VCaP (cell line): ENCODE measurements around the gene C3orf52.

Experiments used
- H3K27ac ChIP-seq: fragments of 450-650 bp; 2 replicates; pipeline ENCODE4 v1.5.1; 2017
- TF ChIP-seq, protein P1 (sequence below): fragments of 450-650 bp; conservative IDR thresholded peaks from 2 replicates; pipeline ENCODE4 v1.5.1; 2017; ENCODE audit warnings: mild to moderate bottlenecking, moderate library complexity

C3orf52 gene

DNA sequence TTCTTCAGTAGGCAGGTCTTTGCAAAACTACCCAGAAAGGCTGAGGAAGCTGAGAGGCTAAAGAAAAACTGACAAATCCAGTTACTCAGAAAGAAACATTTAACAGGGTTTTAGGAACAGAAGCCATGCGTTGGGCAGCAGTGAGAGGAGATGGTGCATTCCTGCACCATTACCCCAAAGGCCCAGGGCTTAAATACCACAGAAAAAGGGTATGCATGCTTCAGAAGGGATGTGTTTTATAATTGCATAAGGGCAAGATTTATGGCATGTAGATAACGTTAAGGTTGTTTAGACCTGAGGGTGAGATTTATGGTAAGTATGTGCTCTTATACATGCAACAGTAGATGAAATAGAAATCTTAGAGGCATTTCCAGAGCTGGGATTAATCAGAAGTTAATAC is 10.0 kb downstream of the C3orf52 start:
- TF ChIP-seq, protein P1, sequence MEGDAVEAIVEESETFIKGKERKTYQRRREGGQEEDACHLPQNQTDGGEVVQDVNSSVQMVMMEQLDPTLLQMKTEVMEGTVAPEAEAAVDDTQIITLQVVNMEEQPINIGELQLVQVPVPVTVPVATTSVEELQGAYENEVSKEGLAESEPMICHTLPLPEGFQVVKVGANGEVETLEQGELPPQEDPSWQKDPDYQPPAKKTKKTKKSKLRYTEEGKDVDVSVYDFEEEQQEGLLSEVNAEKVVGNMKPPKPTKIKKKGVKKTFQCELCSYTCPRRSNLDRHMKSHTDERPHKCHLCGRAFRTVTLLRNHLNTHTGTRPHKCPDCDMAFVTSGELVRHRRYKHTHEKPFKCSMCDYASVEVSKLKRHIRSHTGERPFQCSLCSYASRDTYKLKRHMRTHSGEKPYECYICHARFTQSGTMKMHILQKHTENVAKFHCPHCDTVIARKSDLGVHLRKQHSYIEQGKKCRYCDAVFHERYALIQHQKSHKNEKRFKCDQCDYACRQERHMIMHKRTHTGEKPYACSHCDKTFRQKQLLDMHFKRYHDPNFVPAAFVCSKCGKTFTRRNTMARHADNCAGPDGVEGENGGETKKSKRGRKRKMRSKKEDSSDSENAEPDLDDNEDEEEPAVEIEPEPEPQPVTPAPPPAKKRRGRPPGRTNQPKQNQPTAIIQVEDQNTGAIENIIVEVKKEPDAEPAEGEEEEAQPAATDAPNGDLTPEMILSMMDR: no peak
- no peak overlapping the region for H3K27ac ChIP-seq

DNA sequence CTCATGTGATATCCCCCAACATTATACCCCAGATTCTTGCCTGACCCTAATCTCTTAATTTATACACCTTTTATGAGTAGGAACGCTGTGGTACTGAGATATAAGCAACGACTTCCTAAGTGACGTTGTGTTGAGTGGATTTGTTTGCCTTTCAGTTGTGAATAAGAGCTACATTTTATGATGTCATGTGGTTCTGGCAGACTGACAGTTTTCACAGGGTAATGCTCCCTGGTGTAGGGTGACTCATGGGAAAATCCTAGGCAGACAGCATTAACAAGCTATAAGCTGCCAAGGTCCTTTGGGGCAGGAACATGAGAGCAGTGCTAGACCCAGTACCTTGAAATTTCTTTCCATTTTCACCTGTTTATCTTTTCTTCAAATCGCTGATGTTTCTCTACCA is 11.2 kb downstream of the C3orf52 start:
- TF ChIP-seq, protein P1: no peak
- H3K27ac ChIP-seq: no peak overlapping the region

DNA sequence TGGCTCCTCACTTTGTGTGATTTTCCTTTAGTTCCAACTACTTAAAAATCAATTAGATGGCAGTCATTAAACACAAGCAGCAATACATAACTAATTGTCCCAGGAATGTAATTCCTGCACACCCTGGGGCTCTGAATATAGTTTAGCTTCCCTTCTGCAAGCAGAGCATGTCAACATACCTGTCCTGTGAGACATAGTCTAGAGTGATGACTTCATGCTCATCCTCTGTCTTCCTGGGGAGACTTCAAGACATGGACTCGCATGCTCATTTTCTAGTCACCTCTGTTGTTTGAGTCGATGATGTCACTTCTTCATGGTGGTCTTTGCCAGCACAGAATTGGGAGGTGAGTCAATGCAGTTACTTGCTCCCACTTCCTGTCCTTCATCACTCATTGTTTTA is 15.7 kb downstream of the C3orf52 start:
- TF ChIP-seq, protein P1: no peak
- H3K27ac ChIP-seq: no peak overlapping the region

DNA sequence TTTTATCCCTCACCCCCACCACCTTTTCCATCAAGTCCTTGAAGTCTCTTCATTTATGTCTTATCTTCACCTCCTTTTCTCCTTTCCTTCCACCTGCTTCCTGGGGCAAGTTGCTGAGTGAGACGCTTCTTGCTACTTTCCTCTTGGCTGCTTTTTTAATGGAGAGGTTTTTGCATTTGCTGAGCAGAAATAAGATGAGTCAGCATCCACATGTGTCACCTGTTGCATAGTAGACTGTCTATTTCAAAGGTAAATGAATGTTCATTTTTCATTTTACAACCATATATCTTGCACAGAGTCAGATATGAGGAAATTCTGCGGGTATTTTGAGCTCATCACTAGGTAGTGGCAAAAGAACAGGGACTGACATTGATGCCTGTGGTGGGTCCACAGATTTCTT is 18.6 kb downstream of the C3orf52 start:
- TF ChIP-seq, protein P1: no peak
- no peak overlapping the region for H3K27ac ChIP-seq

DNA sequence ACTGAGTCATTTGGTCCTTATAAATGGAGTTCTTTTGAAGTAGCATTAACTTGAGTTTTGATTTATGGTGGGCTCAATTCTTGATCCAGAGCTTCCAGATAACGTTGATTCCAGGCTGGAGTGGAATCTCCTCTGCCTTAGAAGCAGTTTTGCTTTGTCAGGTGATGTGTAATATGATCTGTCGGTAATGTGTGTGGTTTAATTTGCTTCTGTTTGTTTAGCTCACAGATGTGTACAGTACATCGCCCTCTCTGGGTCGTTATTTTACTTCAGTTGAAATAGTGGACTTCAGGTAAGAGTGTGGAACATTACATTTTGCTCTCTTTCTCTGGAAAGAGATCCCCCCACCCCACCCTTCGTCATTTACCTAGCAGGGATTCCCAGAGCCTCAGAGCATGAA is 23.1 kb downstream of the C3orf52 start:
- TF ChIP-seq, protein P1: no peak
- peak overlapping the region; percentile 82 for H3K27ac ChIP-seq

DNA sequence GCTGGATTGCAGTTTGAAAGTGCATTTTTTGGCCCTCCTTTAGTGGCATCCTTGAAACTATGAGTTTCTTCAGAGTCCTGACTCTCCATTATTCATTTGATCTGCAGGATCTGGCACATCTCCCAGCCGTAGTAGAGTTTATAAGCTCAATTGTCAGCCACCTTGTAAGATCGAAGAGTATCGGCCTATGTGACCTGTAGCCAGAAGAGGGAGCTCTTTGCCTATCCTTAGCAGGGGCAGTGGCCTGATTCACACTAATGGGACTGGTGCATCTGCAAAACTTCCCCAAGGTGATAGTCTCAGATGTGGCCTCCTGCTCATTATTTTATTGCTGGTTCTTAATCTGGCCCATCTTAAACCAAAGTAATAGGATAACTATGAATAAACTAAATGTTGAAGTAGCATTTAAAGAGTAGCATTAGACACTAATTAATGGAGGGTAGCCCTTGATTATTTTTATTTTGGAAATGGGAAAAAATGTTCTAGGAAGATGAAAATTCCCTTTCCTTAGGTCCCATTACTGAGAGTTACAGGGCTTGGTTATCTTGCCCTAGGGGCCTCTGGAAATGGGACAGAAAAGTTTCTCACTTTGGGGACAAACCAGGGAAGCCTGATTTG is 25.7 kb downstream of the C3orf52 start:
- TF ChIP-seq, protein P1: peak; percentile 90
- peak overlapping the region; percentile 82; the same call in 1 of the 2 replicates for H3K27ac ChIP-seq

DNA sequence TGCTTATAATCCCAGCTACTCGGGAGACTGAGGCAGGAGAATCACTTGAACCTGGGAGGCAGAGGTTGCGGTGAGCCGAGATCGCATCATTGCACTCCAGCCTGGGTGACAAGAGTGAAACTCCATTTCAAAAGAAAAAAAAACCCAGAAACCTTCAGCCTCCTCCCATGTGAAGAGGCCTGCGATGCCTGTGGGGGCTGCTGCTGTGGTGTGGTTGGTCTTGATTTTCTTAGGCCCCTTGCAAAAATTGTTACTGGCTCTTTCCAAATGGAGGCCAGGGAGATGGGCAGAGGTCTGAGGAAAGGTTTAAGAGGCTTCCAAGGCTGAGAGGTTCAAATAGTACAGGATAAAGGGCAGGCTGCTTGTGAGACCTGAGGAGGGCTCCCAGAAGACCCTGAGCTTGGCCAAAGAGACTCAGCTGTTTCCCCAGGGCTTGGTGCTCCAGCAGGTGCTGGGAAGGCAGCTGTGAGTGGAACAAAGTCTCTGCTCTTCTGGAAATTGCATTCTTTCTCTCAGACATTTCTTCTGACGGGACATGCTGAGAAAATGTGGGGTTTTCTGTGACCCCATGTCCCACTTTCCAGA is 28.5 kb downstream of the C3orf52 start:
- H3K27ac ChIP-seq: no peak overlapping the region
- TF ChIP-seq, protein P1: no peak
